Astrocyte of the hippocampus (primary cell): ENCODE measurements around the gene FAP.
A peak's percentile ranks its signal among the peaks of the same experiment; 100 is the strongest.

ENCODE experiments used
- DNase-seq: peaks from one replicate; pipeline ENCODE4 v3.0.0; 2011; ENCODE audit warnings: low read depth, low spot score

The FAP gene

GRCh38 chr2:162188451-162188850, 54.8 kb downstream of the FAP start:
- DNase-seq, result no peak

DNA sequence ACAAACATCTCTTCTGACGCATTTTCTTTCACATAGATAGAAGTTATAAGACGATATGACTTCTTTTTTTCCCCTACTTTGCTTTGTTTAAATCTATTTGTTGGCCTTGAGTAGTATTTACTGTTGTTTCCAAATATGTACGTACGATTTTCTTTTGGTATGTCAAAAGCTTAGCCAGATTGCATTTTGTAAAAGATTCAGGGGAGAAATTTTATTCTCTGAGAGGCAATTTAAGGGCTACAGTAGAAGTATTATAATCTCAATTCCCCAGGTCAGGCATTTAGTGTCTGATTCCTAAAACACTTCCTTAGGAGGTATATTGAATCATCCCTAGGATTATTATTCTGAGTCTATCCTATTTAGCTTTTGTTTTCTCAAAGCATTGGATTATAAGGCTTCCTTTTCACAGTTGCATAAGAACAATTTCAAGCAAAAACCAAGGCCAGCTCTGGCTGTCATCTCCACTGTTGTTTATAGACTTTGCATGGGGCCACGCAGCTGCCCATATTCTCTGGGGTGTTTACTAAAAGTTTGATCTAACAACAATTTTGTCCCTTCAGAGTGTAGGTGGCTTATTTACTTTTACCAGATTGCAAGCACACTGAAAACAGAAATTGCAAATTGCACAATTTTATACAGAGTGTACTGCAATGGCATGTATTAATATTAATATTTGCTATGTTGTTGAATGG, 57.6 kb downstream of the FAP start:
- DNase-seq, result no peak

- no peak for DNase-seq
Measured at GRCh38 chr2:162184821-162185450, 58.3 kb downstream of the FAP start.

DNA sequence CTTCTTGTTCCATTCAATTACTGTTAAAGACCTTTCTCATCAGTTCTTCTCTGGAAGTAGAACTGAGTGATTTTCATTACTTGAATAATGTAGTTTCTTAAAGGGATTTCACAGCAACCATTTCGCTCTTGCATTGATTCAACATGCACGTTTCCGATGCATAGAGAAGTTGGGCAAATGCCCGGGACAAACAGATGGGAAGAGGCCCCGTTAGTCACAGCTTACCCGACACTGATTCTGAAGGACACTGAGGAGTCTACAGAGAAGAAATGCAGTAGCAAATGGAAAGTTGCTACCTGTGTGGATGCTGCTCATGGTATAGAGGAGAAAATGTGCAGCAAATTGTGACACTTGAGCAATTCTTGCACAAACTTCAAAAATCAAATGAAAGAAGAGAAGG, 58.9 kb downstream of the FAP start:
- no peak for DNase-seq

DNA sequence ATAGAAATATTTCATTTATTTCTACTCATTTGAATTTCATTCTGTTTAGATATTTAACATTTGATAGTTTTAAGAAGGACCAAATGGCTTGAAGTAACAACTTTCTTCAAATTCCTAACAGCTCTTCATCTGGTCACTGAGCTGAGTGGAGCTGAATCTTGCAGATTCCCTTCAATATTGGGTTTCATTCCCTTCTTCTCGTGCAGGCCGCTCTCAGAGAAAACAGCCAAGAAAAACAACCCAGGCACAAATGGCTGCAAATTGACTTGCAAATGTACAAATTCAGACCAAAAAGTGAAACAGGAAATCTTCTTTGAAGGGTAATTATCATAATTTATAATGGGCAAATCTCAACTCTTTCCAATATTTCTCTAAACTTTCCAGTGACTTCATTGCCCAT, 60.9 kb downstream of the FAP start:
- peak; percentile 63 for DNase-seq

GRCh38 chr2:162177301-162177700, 65.9 kb downstream of the FAP start:
- no peak for DNase-seq

DNA sequence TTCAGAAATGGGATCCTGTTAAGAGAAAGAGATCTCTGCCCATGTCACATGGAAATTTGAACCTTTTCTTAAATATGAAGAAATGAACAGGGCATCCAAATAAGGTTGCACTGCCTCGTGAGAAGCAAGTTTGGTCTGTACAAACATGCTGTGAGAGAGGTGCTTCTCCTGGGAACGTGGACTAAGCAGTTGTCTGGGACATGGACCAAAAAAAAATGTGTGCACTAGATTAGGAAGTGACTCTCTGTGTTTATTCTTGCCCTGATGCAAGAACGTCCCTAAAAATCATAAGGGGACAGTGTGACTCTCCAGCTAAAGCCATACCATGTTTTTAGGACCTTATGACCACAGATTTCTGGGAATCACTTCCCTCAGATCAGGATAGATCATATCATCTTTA, 67.5 kb downstream of the FAP start:
- DNase-seq, result no peak

GRCh38 chr2:162174746-162175145, 68.5 kb downstream of the FAP start:
- DNase-seq, result no peak

DNA sequence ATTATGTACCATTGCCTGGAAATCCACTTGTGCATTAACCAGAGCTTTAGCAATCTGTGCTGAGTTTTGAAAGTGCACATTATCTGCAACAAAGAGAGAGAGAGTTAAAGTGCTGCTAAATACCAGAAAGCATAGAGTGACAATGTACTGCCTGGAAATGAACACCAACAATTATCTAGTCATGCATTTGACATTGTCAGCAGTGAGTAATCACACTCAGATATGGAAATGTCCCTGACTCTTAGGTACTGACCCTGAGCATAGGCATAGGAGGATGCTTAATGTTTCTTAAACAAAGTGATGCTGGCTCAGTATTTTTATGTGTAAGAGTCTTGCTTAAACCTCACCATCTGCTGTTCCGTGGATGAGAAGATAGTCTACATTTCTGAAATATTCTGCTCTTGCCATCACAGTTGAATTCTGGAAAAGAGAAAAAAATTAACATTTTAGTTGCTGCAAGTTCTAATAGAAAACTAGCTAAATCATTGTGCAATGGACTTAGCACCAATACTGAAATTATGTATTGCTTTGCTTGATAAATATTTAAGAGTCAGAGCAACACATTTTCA, 70.4 kb downstream of the FAP start:
- DNase-seq, result no peak

DNA sequence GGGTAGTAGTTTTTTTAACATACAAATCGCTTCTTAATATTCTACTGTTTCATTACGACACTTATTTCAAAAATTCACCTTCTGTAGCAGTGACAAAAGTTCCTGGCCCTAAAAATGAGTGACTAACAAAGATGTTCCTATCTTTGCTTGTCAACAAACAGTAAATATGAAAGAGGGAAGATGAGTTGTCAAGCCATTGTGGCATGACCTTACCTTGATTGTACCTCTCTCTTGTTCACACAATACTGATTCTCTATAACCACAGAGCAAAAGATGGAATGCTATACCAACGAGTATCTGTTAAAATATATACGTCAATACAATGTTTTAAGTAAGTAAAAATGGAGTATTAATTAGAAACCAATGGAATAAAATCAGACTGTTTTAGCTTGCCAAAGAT, 76.5 kb downstream of the FAP start:
- DNase-seq, result no peak

GRCh38 chr2:162166174-162166573, 77.1 kb downstream of the FAP start:
- no peak for DNase-seq

GRCh38 chr2:162164802-162165201, 78.4 kb downstream of the FAP start:
- no peak for DNase-seq

DNA sequence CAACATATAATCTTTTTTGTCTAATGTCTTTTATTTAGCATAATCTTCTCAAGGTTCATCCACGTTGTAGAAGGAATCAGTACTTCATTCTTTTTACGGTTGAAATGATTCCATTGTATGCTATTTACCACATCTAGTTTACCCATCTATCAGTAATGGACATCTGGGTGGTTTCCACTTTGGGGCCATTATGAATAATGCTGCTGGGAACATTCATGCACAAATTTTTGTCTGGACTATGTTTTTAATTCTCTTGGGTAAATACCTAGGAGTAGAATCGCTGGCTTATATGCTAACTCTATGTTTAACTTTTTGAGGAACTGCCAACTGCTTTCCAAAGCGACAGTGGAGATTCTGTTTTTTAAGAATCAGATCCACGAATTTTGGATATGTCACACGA, 83.8 kb downstream of the FAP start:
- no peak for DNase-seq

DNA sequence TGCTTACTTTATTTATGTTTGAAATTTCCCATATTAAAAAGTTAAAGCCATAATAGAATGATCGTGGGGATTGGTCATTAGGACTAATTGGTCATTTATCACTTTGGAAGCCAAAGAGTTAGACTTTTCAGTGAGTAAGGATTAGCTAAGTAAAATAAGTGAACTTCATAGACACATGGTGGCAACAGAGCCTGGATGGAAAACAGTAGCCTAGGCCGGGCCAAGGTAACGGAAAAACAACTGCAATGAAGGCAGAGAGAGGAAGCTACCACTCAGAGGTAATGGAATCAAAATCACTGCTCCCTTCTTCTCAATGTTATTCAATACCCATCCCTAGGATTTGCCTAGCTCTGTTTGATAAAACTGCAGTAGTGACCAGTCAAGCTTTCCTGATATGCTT, 87.1 kb downstream of the FAP start:
- DNase-seq, result no peak

DNA sequence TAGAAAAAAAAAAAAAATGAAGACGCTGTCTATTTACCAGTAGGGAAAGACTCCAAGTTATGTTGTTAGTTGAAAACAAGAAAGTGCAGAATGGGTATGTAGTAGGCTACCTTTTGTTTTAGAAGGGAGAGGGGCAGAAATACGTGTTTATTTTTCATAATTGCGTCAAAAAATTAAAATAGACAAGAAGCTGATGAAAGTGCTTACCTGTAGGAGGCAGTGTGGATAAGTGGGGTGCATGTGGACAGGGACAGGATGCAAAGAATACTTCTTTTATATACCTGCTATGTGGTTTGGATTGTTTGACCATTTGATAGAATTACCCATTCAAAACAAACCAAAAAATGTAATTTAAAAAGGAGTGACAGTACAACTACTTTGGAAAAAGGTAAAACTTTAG, 88.2 kb downstream of the FAP start:
- no peak for DNase-seq

- DNase-seq, result peak; percentile 64
Measured at GRCh38 chr2:162153608-162154224, 89.5 kb downstream of the FAP start.

DNA sequence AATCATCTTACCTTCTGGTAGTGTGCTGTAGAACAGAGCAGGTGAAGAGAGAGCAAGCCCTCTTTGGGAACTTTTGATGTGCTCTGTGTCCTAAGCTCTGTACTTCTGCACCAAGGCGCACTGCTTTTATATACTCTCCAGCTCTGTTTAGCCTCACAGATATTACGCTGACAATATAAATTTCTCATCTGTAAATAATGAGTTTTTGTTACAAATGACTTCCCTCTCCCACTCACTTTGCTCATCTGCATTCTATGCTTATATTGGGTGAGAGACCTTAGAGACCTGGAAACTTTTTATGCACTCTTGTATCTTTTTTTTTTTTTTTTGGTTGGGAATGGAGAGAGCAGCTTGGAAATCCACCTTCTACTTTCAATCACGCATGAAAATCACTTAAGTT, 91.1 kb downstream of the FAP start, which contains the start of gene GCG:
GCG (minus strand) TSS at position 101 of the 400 bp plus-strand sequence. CDS start 3,069 bp downstream, outside the sequence.
- no peak for DNase-seq

DNA sequence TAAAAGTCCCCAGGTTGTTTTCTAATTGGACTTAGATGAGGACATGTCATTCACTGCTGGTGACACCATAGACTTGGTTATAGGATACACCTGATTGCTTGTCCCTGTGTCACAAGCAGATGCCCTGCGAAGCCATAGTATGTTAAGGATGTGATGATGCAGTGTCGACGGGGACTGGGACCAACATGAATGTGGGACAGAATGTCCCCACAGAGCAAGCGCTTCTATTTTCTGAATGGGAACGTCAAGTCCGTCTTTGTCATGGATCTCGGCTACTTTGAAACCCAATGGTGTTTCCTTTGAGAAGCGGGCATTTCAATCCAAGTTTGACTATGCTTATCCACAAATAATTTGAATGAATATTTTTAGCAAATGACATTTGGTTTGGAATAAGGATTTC, 93.3 kb downstream of the FAP start:
- DNase-seq, result no peak

DNA sequence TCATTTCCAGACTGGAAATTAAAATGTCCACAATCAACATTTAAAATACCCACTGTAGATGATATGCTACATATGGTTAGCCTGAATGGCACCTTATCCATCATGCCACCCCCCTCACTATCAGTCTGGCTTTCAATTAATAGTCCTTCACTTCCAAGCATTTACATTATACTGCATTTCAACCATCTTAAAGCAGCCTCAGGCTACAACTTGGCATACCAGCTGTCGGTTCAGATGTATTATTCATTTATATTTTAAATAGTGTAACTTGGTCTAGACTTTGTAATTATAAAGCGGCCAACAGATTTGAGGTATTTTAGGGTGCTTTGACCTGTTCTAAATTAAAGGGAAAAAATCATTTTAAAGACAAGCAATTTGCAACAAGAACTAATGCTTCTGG, 93.8 kb downstream of the FAP start:
- DNase-seq, result no peak

DNA sequence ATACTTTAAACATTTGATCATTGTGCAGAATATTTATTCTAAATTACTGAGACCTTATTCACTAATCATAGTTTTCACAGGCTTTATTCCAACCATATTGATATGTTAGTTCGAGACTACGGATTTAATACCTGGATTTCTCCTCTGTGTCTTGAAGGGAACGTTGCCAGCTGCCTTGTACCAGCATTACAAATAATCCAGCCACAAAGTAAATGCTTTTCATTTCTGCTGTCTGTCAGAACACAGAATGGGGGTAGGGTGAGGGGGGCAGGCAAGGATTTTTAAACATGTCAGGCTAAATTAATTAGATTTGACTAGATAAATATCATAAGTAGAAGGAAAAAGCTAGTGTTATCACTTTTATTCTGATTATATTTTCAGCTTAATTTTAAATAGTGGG, 94.3 kb downstream of the FAP start:
- peak; percentile 56 for DNase-seq

- DNase-seq, result no peak
Measured at GRCh38 chr2:162143969-162144368, 99.3 kb downstream of the FAP start.

DNA sequence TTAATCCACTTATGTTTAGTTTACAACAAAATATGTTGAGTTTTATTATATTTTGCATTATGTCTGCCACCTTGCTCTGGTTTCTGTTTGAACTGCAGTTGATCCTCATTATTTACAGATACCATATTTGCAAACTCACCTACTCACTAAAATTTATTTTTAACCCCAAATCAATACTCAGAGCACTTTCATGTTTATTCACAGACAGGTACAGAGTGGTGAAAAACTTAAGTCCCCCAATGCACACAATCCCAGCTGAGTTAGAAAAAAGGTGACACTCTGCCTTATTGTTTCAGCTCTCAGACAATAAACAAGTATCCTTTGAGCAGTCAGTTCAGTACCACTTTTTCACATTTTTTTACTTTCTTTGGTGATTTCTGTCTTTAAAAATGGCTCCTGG, 104.9 kb downstream of the FAP start:
- DNase-seq, result no peak

- DNase-seq, result no peak
Measured at GRCh38 chr2:162127422-162127821, 115.8 kb downstream of the FAP start.
